Breast epithelium (tissue), 4 donors: ENCODE measurements around the gene KIFC1. TPM values are rescaled to one million over a fixed set of nuclear protein-coding genes. Genes with fewer than 3 reads are reported as not detected.

Experiments used
- DNase-seq, 2 donors: peaks; one replicate each; pipeline ENCODE4 v3.0.0-alpha.2; 2019; ENCODE audit warnings: low spot score in 2 of 2
- H3K27ac ChIP-seq, 2 donors: fragments of 200-600 bp; sonication (generic) in 1 of 2; one replicate each; pipeline ENCODE4 v1.5.1; 2016 to 2019; ENCODE audit warnings: mild to moderate bottlenecking in 1 of 2
- H3K27me3 ChIP-seq, 2 donors: fragments of 200-600 bp; sonication (generic) in 1 of 2; one replicate each; pipeline versions ENCODE4 v1.5.1 to v1.6.0; 2017 to 2019; ENCODE audit warnings: control low read depth in 1 of 2, mild to moderate bottlenecking in 1 of 2
- H3K36me3 ChIP-seq: fragments of 200-600 bp; one replicate; pipeline ENCODE4 v1.5.1; 2019
- H3K4me1 ChIP-seq, 2 donors: fragments of 200-600 bp; sonication (generic); one replicate each; pipeline ENCODE4 v1.5.1; 2016 to 2019; ENCODE audit warnings: control low read depth in 1 of 2
- H3K4me3 ChIP-seq, 3 donors: fragments of 200-600 bp; sonication (generic); 1 replicate in 2 of 3; 2 replicates in 1 of 3; pipeline ENCODE4 v1.5.1; 2016 to 2019; ENCODE audit warnings: mild to moderate bottlenecking in 3 of 3, moderate library complexity in 2 of 3
- H3K9me3 ChIP-seq, 2 donors: fragments of 200-600 bp; sonication (generic) in 1 of 2; one replicate each; pipeline ENCODE4 v1.5.1; 2016 to 2019; ENCODE audit warnings: control low read depth in 1 of 2
- CTCF ChIP-seq, 3 donors: fragments of 450-650 bp; IDR thresholded peaks; one replicate each; pipeline ENCODE4 v1.5.1; 2016 to 2017; ENCODE audit warnings: antibody characterized with exemption in 3 of 3, mild to moderate bottlenecking in 3 of 3, moderate library complexity in 3 of 3
- POLR2A ChIP-seq: fragments of 450-650 bp; IDR thresholded peaks from one replicate; pipeline ENCODE4 v1.6.1; 2016; ENCODE audit warnings: antibody characterized with exemption, mild to moderate bottlenecking, moderate library complexity
- POLR2AphosphoS5 ChIP-seq, 3 donors: sonication (generic); formaldehyde crosslinking; IDR thresholded peaks; one replicate each; pipeline ENCODE4 v1.6.1; 2017; ENCODE audit warnings: antibody characterized with exemption in 3 of 3
- intact Hi-C: fragments of 100-400 bp; cut with DNase I; formaldehyde crosslinking; loops from one replicate; pipeline ENCODE4 v1.15.1; 2023; ENCODE audit warnings: low total_unique reads
- total RNA-seq, 3 donors: library from RNA; depleted of rRNA; stranded (reverse); fragments of >200 nt; gene quantifications; one replicate each; pipeline ENCODE4 v1.1.0, GENCODE V29; 2016

Gene KIFC1
- total RNA-seq, 3 donors from 2014 or later: 2.0 to 3.8 (median 3.2) TPM

- TF ChIP-seq POLR2A: no peak
- TF ChIP-seq CTCF (IDR thresholded peaks at IDR 0.05): no peak
- no peak for TF ChIP-seq POLR2AphosphoS5 (IDR thresholded peaks at IDR 0.05)
- DNase-seq: no peak
- Histone ChIP-seq H3K27ac (peak within 1 kb of the TSS; percentile 95 to 99), H3K4me3 (peak within 1 kb of the TSS; percentile 31 to 77 (median 48)), H3K9me3 (no peaks in the 10 kb centered on the region), H3K36me3 (no peaks in the 10 kb centered on the region), H3K4me1 (peaks cover 0 to 5% of the 10 kb centered on the region in 2 donors), H3K27me3 (no peaks in the 10 kb centered on the region)
- intact Hi-C loops: loop anchor here (10.0 kb wide), 1 partner anchor 545 kb away; no protein-coding TSS in a partner anchor
These were observed 28.2 kb downstream of the KIFC1 start, which contains the start of gene SYNGAP1 for GRCh38 chr6:33419580-33420490. TSS of gene SYNGAP1 (plus strand) at chr6:33420065. CDS start at chr6:33420265, 200 bp downstream.

DNA sequence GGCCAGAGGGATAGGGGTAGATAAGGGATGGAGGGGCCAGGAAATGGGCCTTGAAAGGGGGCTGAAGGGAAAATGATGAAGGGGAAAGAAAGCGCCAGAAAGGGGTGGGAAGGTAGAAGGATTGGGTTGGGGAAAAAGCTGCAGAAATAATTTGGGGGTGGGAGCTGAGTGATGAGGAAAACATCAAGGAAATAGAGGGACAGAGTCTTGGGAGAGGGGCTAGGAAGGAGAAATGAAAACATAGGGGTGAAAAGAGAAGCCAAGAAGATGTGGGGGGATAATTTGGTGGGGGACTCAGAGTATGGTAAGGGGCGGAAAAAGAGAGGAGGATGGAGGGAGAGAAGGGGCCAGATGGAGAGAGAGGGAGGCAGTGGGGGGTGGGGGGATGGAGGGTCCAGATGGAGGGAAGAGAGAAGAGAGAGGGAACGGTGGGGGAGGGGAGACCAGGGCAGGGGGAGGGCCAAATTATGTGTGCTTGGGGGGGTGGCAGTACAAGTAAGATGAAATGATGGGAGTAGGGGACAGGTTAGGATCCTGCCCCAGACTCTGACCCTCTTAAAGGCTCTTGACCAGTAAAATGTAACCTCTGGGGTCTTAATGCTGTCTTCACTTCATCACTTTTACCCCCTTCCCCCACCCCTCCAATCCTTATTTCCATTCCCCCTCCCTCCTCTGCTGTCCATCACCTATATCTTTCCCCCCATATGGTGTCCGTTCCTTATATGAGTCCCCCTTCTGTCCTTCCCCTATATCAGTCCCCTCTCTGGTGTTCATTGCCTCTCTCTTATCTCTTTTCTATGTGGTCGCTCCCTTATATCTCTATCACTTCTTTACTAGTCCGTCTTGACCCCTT lies 29.1 kb downstream of the KIFC1 start:
- TF ChIP-seq POLR2A (no peak), CTCF (IDR thresholded peaks at IDR 0.05) (no peak), POLR2AphosphoS5 (IDR thresholded peaks at IDR 0.05) (no peak)
- no peaks in the 10 kb centered on the region for H3K27me3 ChIP-seq
- peaks cover 0 to 5% of the 10 kb centered on the region in 2 donors for H3K4me1 ChIP-seq
- no peaks in the 10 kb centered on the region for H3K9me3 ChIP-seq
- intact Hi-C loops: no loop called here
- peak overlapping the region; percentile 79 to 99 for H3K27ac ChIP-seq
- peak overlapping the region; percentile 31 to 67 (median 48) for H3K4me3 ChIP-seq
- H3K36me3 ChIP-seq: no peaks in the 10 kb centered on the region
- DNase-seq: no peak

DNA sequence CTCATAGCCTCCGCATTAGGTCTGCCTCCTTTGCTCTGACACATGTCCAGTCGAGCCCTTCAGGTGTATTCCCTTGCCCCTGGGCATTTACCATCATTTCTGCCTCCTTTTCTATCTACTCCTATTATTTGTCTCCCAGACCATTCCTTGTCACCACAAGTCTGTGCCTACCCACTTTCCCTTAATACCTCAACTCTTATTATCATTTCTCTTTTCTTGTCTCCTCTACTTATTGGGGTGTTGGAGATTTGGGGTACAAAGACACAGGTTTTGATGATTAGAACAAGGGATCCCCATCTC lies 29.7 kb downstream of the KIFC1 start:
- DNase-seq: no peak
- Histone ChIP-seq H3K27ac (no peak overlapping the region), H3K27me3 (no peaks in the 10 kb centered on the region), H3K36me3 (no peaks in the 10 kb centered on the region), H3K9me3 (no peaks in the 10 kb centered on the region), H3K4me1 (peaks cover 0 to 5% of the 10 kb centered on the region in 2 donors), H3K4me3 (no peak overlapping the region)
- TF ChIP-seq POLR2A: no peak
- TF ChIP-seq CTCF (IDR thresholded peaks at IDR 0.05): no peak
- no peak for TF ChIP-seq POLR2AphosphoS5 (IDR thresholded peaks at IDR 0.05)
- intact Hi-C loops: no loop called here

DNA sequence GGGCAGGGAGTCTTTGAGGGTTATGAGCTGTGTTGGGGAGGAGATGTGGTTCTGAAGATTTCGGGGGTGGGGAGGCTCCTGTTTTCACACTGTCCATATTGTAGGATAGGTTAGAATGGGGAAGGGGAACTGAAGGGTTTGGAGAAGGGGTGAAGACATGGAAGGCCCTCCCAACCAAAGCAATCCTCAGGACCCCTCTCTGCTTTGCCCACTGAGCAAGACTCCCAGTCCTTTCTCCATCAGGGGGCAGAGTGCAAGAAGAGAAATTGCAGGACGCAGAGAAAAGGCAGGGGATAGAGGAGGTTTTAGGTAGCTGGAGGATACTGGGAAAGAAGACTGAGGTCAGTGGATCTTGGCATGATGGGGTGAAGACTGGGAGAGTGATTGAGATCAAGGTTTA lies 32.2 kb downstream of the KIFC1 start:
- DNase-seq: no peak
- Histone ChIP-seq H3K27me3 (no peaks in the 10 kb centered on the region), H3K27ac (peak overlapping the region; percentile 95 to 97), H3K36me3 (no peaks in the 10 kb centered on the region), H3K4me1 (peaks cover 4 to 6% of the 10 kb centered on the region in 2 donors), H3K4me3 (no peak overlapping the region), H3K9me3 (no peaks in the 10 kb centered on the region)
- TF ChIP-seq POLR2A (no peak), POLR2AphosphoS5 (IDR thresholded peaks at IDR 0.05) (no peak), CTCF (IDR thresholded peaks at IDR 0.05) (no peak)
- intact Hi-C loops: no loop called here
